Activated CD8-positive, alpha-beta T cell treated with anti-CD3 and anti-CD28 coated beads, Interleukin-2, amount 10 ng/mL, durations not matched to agents 7 days and 5 days (primary cell): ENCODE results near the gene MYMK. TPM values are rescaled to one million over a fixed set of nuclear protein-coding genes. Genes with fewer than 3 reads are reported as not detected.

ENCODE experiments used
- ATAC-seq: fragments of 150-1000 bp; cut with Tn5 transposase; one replicate; pipeline ENCODE4 v1.10.0; 2021; ENCODE audit warnings: moderate library complexity
- CTCF ChIA-PET: fragments of 350-600 bp; sonication (Branson Sonifier 250); formaldehyde crosslinking; loops from one replicate; lab custom pipeline; 2021; ENCODE audit warnings: antibody characterized with exemption; lab: Charles Lee
- POLR2A ChIA-PET: fragments of 350-600 bp; sonication (Branson Sonifier 250); formaldehyde crosslinking; loops from one replicate; lab custom pipeline; 2021; ENCODE audit warnings: antibody characterized with exemption; lab: Charles Lee
- DNase-seq: peaks from one replicate; pipeline ENCODE4 v3.0.0-alpha.2; 2020
- H3K27ac Mint-ChIP-seq: one replicate; pipeline ENCODE4 v1.8.0; 2021; ENCODE audit warnings: mild to moderate bottlenecking, mixed read lengths
- H3K27me3 Mint-ChIP-seq: one replicate; pipeline ENCODE4 v1.8.0; 2021; ENCODE audit warnings: low read depth, mixed read lengths
- H3K36me3 Mint-ChIP-seq: one replicate; pipeline ENCODE4 v1.8.0; 2021; ENCODE audit warnings: low read depth, mixed read lengths
- H3K4me1 Mint-ChIP-seq: one replicate; pipeline ENCODE4 v1.8.0; 2021; ENCODE audit warnings: low read depth, mixed read lengths
- H3K4me3 Mint-ChIP-seq: one replicate; pipeline ENCODE4 v1.8.0; 2021; ENCODE audit warnings: mild to moderate bottlenecking, mixed read lengths
- H3K9me3 Mint-ChIP-seq: one replicate; pipeline ENCODE4 v1.8.0; 2022; ENCODE audit warnings: mixed read lengths; ENCODE audit not compliant: insufficient read depth
- total RNA-seq, 2 experiments: library from RNA; stranded (reverse); gene quantifications; one replicate each; pipeline ENCODE4 v1.2.3, GENCODE V29; 2021

MYMK gene
- total RNA-seq, 2 experiments from 2014 or later: not detected

DNA sequence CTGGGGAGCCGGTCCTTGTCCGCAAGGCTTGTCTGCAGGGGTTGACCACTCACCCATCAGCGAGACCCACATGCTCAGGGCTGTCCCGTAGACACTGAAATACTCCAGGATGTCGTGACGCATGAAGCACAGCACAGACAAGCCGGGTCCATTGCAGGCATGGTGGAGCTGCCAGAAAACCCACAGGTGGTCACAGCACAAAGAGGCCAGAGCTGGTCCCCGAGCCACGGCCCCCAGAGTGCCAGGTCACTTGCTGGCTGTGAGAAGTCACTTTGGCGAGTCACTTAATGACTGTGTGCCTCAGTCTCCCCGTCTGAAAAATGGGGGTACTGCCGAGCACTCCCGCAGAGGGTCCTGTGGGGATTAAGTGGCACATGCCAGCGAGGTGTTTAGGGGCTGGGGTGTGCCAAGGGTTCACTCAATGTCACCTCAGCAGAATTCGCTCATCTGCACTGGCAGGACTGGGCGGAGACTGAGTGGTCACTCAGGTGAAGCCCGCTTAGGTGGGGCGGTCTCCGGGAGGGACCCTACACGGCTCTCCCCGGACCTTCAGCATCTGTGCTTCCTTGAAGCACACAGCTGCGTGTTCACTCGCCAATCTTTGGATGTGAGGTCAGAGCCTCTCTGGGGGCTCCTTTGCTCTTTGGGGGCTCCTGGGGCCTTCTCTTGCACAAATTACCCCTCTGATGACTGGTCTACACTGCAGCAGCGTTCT, 4.5 kb downstream of the MYMK start:
- H3K4me1 Mint-ChIP-seq: no peaks in the 10 kb centered on the region
- no peaks in the 10 kb centered on the region for H3K36me3 Mint-ChIP-seq
- CTCF ChIA-PET: no interaction called here
- H3K27ac Mint-ChIP-seq: no peak overlapping the region
- ATAC-seq (no peak), DNase-seq (no peak)
- no peaks in the 10 kb centered on the region for H3K27me3 Mint-ChIP-seq
- H3K4me3 Mint-ChIP-seq: no peak overlapping the region
- H3K9me3 Mint-ChIP-seq: no peaks in the 10 kb centered on the region
- POLR2A ChIA-PET: interaction anchor here (1.3 kb wide), 1 partner anchor 11 kb away, joined by 4 read pairs; no protein-coding TSS in a partner anchor

DNA sequence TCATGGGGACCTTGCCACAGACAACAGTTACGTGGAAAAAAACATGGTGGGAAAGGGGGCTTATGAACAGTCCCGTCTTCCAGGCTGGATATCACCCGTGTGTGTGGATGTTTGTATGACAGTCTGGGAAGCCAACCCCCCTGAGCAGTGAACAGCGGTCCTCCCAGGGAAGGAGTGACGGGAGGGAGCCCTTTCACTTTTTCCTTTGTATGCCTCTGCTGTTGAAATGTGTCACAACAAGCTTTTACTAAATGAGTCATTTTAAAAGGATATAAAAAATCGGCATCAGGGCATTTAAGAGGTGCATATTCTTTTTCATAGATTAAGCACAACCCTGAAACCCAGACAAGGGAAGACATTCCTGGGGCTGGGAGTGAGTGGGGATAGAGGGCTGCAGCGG, 5.1 kb downstream of the MYMK start:
- ATAC-seq (no peak), DNase-seq (no peak)
- no peaks in the 10 kb centered on the region for H3K27me3 Mint-ChIP-seq
- no peak overlapping the region for H3K27ac Mint-ChIP-seq
- H3K9me3 Mint-ChIP-seq: no peaks in the 10 kb centered on the region
- ChIA-PET CTCF (no interaction called here), POLR2A (no interaction called here)
- H3K4me1 Mint-ChIP-seq: no peaks in the 10 kb centered on the region
- no peak overlapping the region for H3K4me3 Mint-ChIP-seq
- H3K36me3 Mint-ChIP-seq: no peaks in the 10 kb centered on the region

DNA sequence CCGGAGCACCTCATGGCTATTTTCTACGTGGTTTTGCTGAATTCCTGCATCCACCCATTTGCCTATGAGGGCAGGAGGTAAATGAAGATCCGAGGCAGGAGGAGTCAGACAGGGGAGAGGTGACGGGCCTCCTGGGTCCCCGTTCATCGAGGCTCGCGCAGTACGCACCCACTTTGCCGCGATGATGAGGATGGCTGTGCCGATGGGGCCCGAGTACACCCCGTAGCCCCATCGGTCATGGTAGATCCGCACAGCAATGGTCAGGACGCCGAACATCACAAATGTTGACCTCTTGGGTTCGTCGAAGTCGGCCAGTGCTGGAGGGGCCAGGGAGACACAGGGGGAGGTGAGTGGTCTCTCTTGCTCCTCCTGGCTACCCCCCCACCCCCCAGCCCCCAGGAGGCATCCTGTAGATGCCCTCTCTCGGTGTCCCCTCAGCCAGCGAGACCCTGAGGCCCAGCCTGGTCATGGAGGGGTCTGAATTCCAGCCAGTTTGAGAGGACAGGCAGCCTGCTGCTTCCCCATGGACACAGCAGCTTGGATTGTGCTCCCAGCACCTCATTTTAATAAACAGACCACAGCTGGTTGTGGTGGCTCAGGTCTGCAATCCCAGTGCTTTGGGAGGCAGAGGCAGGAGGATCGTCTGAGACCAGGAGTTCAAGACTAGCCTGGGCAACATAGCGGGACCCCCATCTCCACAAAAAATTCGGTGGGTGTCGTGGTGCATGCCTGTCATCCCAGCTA, 5.9 kb downstream of the MYMK start:
- POLR2A ChIA-PET: interaction anchor here (0.9 kb wide), 1 partner anchor 9 kb away, joined by 3 read pairs; no protein-coding TSS in a partner anchor
- no peaks in the 10 kb centered on the region for H3K4me1 Mint-ChIP-seq
- no peak for DNase-seq
- CTCF ChIA-PET: no interaction called here
- no peak for ATAC-seq
- H3K9me3 Mint-ChIP-seq: no peaks in the 10 kb centered on the region
- H3K27ac Mint-ChIP-seq: no peak overlapping the region
- H3K4me3 Mint-ChIP-seq: no peak overlapping the region
- H3K36me3 Mint-ChIP-seq: no peaks in the 10 kb centered on the region
- no peaks in the 10 kb centered on the region for H3K27me3 Mint-ChIP-seq

DNA sequence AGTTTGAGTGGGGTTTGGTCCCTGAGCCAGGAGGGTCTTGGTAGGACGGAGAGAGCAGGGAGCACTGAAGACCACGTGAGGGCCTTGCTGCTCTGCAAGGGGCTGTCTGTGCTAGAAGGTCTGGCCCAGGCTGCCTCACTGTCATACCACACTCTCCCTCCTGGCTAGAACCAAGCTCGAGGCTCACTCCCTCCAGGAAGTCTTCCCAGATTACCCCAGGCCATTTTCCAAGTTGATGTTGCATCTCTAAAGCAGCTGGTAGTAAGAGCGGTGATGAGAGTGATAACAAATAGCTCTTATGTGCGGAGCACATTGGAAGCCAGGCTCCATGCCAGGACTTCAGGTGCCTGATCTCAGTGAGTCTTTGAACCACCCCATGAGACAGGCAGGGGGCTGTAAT, 6.6 kb downstream of the MYMK start:
- ChIA-PET POLR2A (interaction anchor here (0.9 kb wide), 1 partner anchor 9 kb away, joined by 3 read pairs; no protein-coding TSS in a partner anchor), CTCF (no interaction called here)
- Mint-ChIP-seq H3K36me3 (no peaks in the 10 kb centered on the region), H3K4me3 (no peak overlapping the region), H3K4me1 (no peaks in the 10 kb centered on the region), H3K9me3 (no peaks in the 10 kb centered on the region), H3K27ac (no peak overlapping the region), H3K27me3 (no peaks in the 10 kb centered on the region)
- DNase-seq: no peak
- no peak for ATAC-seq

DNA sequence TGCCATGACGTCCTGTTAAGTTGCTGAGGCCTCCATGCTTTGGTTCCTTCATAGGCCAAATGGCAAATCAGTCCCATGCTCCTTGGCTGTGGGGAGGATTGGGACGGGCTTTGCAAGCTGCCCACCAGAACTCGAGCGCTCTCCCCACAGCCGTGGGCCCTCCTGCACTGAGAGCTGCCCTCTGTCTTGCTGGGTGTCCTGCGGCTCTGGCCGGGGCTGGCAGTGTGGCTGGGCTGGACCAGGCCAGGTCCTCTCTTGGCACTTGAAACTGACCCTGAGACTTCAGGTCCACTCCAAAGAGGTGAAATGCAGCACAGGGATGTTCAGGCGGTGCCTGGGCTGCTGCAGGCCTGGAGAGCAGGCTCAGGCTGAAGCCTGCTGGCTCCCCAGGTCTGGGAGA, 7.0 kb downstream of the MYMK start:
- ChIA-PET POLR2A (interaction anchor here (0.9 kb wide), 1 partner anchor 8 kb away, joined by 3 read pairs; no protein-coding TSS in a partner anchor), CTCF (no interaction called here)
- H3K27ac Mint-ChIP-seq: no peak overlapping the region
- H3K9me3 Mint-ChIP-seq: no peaks in the 10 kb centered on the region
- H3K36me3 Mint-ChIP-seq: no peaks in the 10 kb centered on the region
- DNase-seq (no peak), ATAC-seq (no peak)
- H3K27me3 Mint-ChIP-seq: no peaks in the 10 kb centered on the region
- H3K4me1 Mint-ChIP-seq: no peaks in the 10 kb centered on the region
- H3K4me3 Mint-ChIP-seq: no peak overlapping the region

DNA sequence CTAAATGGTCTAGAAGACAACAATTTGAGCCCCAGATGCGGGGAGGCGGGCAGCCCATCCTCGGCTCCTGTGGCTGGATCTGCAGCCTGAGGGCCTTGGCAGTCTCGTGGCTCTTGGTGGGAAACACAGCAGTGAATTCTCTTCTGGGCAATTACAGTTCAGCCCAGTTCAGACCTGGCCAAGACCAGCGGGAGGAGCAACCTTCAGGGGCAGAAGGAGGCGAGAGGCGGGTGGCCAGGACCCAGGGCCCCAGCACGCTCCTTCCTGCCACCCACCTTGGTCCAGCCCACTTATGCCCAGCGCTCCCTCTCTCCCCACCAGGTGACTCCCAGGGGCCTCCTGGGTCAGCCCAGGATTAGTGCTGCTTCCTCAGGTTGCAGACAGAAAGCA, 7.8 kb downstream of the MYMK start:
- Mint-ChIP-seq H3K27me3 (no peaks in the 10 kb centered on the region), H3K27ac (no peak overlapping the region), H3K36me3 (no peaks in the 10 kb centered on the region), H3K4me1 (no peaks in the 10 kb centered on the region), H3K9me3 (no peaks in the 10 kb centered on the region), H3K4me3 (no peak overlapping the region)
- DNase-seq (no peak), ATAC-seq (no peak)
- ChIA-PET CTCF (no interaction called here), POLR2A (no interaction called here)

DNA sequence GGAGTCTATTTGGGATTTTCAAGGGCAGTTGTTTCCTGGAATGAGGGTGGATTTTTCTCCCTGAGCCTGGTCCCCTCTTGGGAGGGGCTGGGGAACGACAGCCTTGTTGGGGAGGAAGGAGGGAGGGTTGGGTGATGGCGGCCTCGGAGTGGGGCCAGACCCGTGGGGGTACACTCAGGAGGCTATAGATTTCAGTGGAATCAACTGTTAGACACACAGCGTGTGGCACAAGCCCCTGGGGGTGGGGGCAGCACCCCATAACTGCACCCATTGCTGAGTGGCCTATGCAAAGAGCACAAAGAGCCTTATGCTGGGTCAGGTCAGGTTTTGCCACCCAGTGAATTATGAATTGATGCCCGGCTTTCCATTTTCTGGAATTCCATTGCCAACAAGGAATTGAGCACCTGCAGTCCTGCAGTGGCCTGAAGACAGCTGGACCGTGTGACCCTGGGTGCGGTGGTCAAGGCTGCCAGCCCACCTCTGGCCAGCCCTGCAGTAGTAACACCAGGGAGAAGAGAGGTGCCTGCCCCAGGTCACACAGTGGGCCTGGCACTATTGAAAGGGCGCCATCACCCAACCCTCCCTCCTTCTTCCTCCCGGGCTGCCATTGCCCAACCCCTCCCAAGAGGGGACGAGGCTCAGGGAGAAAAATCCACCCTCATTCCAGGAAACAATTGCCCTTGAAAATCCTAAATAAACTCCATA, 8.4 kb downstream of the MYMK start:
- Mint-ChIP-seq H3K4me1 (no peaks in the 10 kb centered on the region), H3K36me3 (no peaks in the 10 kb centered on the region), H3K4me3 (no peak overlapping the region), H3K9me3 (no peaks in the 10 kb centered on the region), H3K27me3 (no peaks in the 10 kb centered on the region), H3K27ac (no peak overlapping the region)
- no peak for ATAC-seq
- CTCF ChIA-PET: no interaction called here
- DNase-seq: no peak
- POLR2A ChIA-PET: no interaction called here

DNA sequence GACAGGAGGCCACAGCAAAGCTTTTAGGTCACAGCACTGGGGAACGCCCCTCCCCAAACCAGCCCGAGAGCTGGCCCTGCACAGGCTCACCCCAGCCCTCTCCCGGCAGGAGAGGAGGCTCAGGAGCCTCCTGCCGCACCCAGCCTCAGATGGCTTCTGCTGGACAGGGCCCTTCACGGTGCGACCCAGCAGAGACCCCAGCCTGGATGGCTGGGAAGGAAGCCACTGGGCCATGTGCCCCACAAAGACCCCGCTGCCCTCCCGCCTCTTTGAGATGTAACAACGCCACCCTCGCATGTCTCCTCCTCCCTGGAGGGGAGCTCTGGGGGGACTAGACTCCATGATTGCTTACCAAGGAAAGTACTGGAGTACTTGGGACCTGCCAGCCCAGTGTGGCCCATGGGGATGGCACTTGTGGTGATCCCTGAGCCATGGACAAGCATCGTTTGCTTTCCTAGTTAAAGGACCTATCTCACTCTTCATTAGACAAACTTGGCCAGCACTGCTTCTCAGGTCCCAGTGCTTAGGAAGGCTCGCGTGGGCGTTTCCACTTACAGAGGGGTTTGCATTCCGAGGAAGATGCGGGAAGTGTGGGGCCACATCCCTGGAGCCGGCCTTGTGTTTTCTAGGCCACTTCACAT, 9.0 kb downstream of the MYMK start:
- CTCF ChIA-PET: no interaction called here

DNA sequence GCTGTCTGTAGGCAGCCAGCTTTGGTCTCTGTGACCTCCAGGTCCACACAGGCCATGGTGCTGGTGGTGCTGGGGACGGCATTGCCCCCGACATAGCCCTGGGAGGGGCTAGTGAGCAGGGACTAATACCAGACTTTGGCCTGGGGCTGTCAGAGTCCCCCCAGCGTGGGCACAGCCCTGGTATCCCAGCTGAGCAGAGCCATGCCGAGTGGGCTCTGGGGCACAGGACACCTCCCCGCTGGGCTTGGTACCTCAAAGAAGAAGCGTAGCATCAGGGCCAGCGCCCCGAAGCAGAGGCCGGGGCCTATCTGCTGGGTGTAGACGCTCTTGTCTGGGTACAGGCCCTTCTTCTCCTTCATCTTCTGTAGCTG, 9.5 kb downstream of the MYMK start:
- no peaks in the 10 kb centered on the region for H3K4me1 Mint-ChIP-seq
- ATAC-seq: no peak
- no peaks in the 10 kb centered on the region for H3K27me3 Mint-ChIP-seq
- H3K9me3 Mint-ChIP-seq: no peaks in the 10 kb centered on the region
- ChIA-PET POLR2A (no interaction called here), CTCF (no interaction called here)
- no peak overlapping the region for H3K4me3 Mint-ChIP-seq
- H3K27ac Mint-ChIP-seq: no peak overlapping the region
- DNase-seq: no peak
- H3K36me3 Mint-ChIP-seq: no peaks in the 10 kb centered on the region

More for the DNA sequence above, 9.0 kb downstream of the MYMK start:
- H3K4me1 Mint-ChIP-seq: no peaks in the 10 kb centered on the region
- H3K27ac Mint-ChIP-seq: no peak overlapping the region
- no peaks in the 10 kb centered on the region for H3K27me3 Mint-ChIP-seq
- H3K36me3 Mint-ChIP-seq: no peaks in the 10 kb centered on the region
- DNase-seq: no peak
- H3K4me3 Mint-ChIP-seq: no peak overlapping the region
- no peaks in the 10 kb centered on the region for H3K9me3 Mint-ChIP-seq
- POLR2A ChIA-PET: no interaction called here
- ATAC-seq: no peak

DNA sequence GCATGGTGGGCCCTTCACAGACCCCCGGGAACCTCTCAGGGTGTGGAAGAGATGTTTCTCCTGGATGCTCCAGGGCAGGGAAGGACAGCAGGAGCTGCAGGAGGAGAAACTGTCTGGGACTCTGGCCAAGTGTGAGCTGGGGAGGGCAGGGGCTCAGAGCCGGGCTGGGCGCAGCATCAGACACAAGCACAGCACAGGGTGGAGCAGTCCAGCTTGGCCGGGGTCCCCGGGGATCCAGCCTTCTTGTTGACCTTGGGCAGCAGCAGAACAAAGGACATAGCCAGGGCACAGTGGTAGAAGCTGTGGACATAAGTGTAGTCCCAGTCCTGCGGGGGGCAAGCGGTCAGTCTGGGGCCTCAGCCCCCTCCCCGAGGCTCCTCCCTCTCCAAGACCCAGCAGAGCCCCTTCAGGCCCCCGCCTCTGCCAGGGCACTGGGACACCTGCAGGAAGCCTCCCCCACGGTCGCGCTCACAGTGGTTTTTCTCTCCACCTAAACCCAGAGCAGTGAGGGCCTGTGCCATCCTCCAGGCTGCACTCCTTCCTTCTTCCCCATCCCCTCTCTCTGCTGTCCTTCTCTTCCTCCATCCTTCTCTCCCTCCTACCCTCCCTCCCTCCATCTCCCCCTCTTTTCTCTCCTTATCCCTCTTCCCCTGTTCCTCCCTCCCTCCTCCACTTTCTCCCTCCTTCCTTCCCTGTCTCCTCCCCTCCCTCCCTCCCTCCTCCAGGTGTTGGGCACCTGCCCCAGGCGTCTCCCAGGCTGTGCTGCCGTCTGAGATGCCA, 10.1 kb downstream of the MYMK start:
- Mint-ChIP-seq H3K9me3 (no peaks in the 10 kb centered on the region), H3K4me1 (peaks cover 3% of the 10 kb centered on the region), H3K4me3 (no peak overlapping the region), H3K36me3 (no peaks in the 10 kb centered on the region), H3K27ac (no peak overlapping the region), H3K27me3 (no peaks in the 10 kb centered on the region)
- ATAC-seq (no peak), DNase-seq (no peak)
- ChIA-PET CTCF (interaction anchor here (0.8 kb wide), 1 partner anchor 28 kb away, joined by 3 read pairs; no protein-coding TSS in a partner anchor), POLR2A (no interaction called here)
